Measurements from ENCODE around the gene FAM78A. TPM values are rescaled to one million over a fixed set of nuclear protein-coding genes. Genes with fewer than 3 reads are reported as not detected.

FAM78A gene
- total RNA-seq, 1 donor: 0.36 TPM

DNA sequence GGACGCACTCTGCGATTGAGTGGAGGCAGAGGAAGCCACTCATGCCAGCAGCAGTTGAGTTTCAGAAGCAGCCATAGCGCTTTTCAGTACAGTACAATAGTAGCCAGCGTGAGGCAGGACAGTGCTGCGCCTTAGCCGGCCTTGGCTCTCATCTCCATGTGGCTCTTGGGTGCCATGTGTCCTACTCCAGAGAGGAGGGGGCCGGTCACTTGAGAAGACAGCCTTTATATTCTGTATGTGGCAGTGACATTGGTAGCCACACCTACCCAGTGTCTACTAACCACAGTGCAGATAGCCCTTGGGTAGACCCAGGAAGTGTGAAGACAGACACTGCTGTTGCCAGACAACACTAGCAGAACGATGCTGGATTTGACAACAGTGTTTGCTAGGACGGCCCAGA, 42.3 kb downstream of the FAM78A start:
- Histone ChIP-seq H3K4me3 (ENCODE audit: insufficient read depth, low read length) (no peak overlapping the region), H3K36me3 (ENCODE audit: insufficient read depth, low read length) (peaks cover 36% of the 10 kb centered on the region), H3K79me2 (ENCODE audit: insufficient read depth, low read length) (no peaks in the 10 kb centered on the region), H4K20me1 (ENCODE audit: insufficient read depth, low read length) (no peaks in the 10 kb centered on the region), H3K27me3 (ENCODE audit: insufficient read depth, low read length) (no peaks in the 10 kb centered on the region), H3K4me1 (ENCODE audit: insufficient read depth, low read length) (peaks cover 18% of the 10 kb centered on the region), H3K4me2 (ENCODE audit: insufficient read depth, low read length) (no peak overlapping the region), H2AFZ (ENCODE audit: low read length) (no peak overlapping the region), H3K27ac (ENCODE audit: low read depth, low read length) (no peak overlapping the region), H3K9me3 (ENCODE audit: low read depth, low read length) (no peaks in the 10 kb centered on the region)
- no peak for DNase-seq (ENCODE audit: insufficient read length, low spot score, missing footprints)
- TF ChIP-seq CTCF (IDR thresholded peaks at IDR 0.05; ENCODE audit: extremely low read depth, low read depth, low read length): no peak

DNA sequence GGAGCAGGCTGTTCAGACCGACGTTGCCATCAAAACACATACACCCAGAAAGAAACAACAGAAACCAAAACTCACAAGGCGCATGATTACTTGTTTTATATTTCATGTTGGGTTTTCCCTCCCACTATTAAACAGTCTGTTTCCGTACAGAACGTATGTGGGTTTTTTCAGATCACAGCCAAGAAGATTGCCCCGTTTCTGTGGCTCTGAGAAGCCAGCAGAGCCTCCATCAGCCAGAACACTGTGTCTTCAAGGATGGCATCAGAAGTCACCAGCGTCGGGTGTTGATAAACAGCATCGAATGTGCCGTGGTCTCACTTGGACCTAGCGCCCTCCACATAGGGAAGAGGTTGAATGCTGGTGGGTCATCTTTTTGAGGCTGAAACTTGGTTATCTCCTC, 42.8 kb downstream of the FAM78A start:
- no peak overlapping the region for H3K4me3 ChIP-seq (ENCODE audit: insufficient read depth, low read length)
- H3K27ac ChIP-seq (ENCODE audit: low read depth, low read length): no peak overlapping the region
- DNase-seq (ENCODE audit: insufficient read length, low spot score, missing footprints): no peak
- no peaks in the 10 kb centered on the region for H4K20me1 ChIP-seq (ENCODE audit: insufficient read depth, low read length)
- no peaks in the 10 kb centered on the region for H3K9me3 ChIP-seq (ENCODE audit: low read depth, low read length)
- H3K79me2 ChIP-seq (ENCODE audit: insufficient read depth, low read length): no peaks in the 10 kb centered on the region
- no peak overlapping the region for H2AFZ ChIP-seq (ENCODE audit: low read length)
- TF ChIP-seq CTCF (IDR thresholded peaks at IDR 0.05; ENCODE audit: extremely low read depth, low read depth, low read length): no peak
- peaks cover 14% of the 10 kb centered on the region for H3K4me1 ChIP-seq (ENCODE audit: insufficient read depth, low read length)
- peaks cover 36% of the 10 kb centered on the region for H3K36me3 ChIP-seq (ENCODE audit: insufficient read depth, low read length)
- no peaks in the 10 kb centered on the region for H3K27me3 ChIP-seq (ENCODE audit: insufficient read depth, low read length)
- no peak overlapping the region for H3K4me2 ChIP-seq (ENCODE audit: insufficient read depth, low read length)

GRCh38 chr9:131228988-131229387, 47.3 kb downstream of the FAM78A start:
- peak; percentile 65 for DNase-seq (ENCODE audit: insufficient read length, low spot score, missing footprints)
- H4K20me1 ChIP-seq (ENCODE audit: insufficient read depth, low read length): peaks cover 2% of the 10 kb centered on the region
- H3K79me2 ChIP-seq (ENCODE audit: insufficient read depth, low read length): no peaks in the 10 kb centered on the region
- H3K4me3 ChIP-seq (ENCODE audit: insufficient read depth, low read length): no peak overlapping the region
- no peak for TF ChIP-seq CTCF (IDR thresholded peaks at IDR 0.05; ENCODE audit: extremely low read depth, low read depth, low read length)
- no peaks in the 10 kb centered on the region for H3K27me3 ChIP-seq (ENCODE audit: insufficient read depth, low read length)
- peaks cover 31% of the 10 kb centered on the region for H3K36me3 ChIP-seq (ENCODE audit: insufficient read depth, low read length)
- no peak overlapping the region for H2AFZ ChIP-seq (ENCODE audit: low read length)
- no peaks in the 10 kb centered on the region for H3K9me3 ChIP-seq (ENCODE audit: low read depth, low read length)
- H3K4me1 ChIP-seq (ENCODE audit: insufficient read depth, low read length): peaks cover 4% of the 10 kb centered on the region
- no peak overlapping the region for H3K4me2 ChIP-seq (ENCODE audit: insufficient read depth, low read length)
- H3K27ac ChIP-seq (ENCODE audit: low read depth, low read length): no peak overlapping the region

DNA sequence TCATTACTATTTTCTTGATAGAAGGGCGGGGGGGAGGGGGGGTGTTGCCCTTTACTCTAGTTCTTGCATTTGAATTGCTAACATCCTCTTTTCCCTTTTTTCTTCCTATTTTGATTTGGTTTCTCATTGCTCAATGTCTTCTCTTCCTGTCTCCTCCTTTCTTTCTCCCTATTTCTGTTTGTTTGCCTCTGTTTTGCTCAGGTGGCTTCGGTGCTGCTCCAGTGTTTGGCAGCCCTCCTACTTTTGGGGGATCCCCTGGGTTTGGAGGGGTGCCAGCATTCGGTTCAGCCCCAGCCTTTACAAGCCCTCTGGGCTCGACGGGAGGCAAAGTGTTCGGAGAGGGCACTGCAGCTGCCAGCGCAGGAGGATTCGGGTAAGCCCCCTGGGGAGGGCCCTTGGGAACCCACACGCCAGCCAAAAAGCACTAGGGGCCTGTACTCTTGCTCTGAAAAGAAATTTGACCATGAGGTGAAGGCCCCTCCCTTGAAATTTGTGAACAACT, 48.3 kb downstream of the FAM78A start:
- no peak overlapping the region for H3K4me3 ChIP-seq (ENCODE audit: insufficient read depth, low read length)
- H3K36me3 ChIP-seq (ENCODE audit: insufficient read depth, low read length): peaks cover 24% of the 10 kb centered on the region
- no peaks in the 10 kb centered on the region for H3K27me3 ChIP-seq (ENCODE audit: insufficient read depth, low read length)
- DNase-seq (ENCODE audit: insufficient read length, low spot score, missing footprints): peak; percentile 11
- H3K9me3 ChIP-seq (ENCODE audit: low read depth, low read length): no peaks in the 10 kb centered on the region
- no peak overlapping the region for H3K4me2 ChIP-seq (ENCODE audit: insufficient read depth, low read length)
- H3K27ac ChIP-seq (ENCODE audit: low read depth, low read length): no peak overlapping the region
- H2AFZ ChIP-seq (ENCODE audit: low read length): no peak overlapping the region
- H3K4me1 ChIP-seq (ENCODE audit: insufficient read depth, low read length): peaks cover 4% of the 10 kb centered on the region
- no peaks in the 10 kb centered on the region for H3K79me2 ChIP-seq (ENCODE audit: insufficient read depth, low read length)
- H4K20me1 ChIP-seq (ENCODE audit: insufficient read depth, low read length): peaks cover 2% of the 10 kb centered on the region
- TF ChIP-seq CTCF (IDR thresholded peaks at IDR 0.05; ENCODE audit: extremely low read depth, low read depth, low read length): no peak

All from osteoblast (primary cell).